HG02588 (cell line): Measurements from ENCODE around the gene NTN1.

Source experiments
- ATAC-seq: cut with Tn5 transposase; IDR thresholded peaks from one replicate; pipeline ENCODE4 v1.9.1; 2021; ENCODE audit warnings: mild to moderate bottlenecking, moderate library complexity; ENCODE audit not compliant: unreplicated experiment

NTN1 gene

GRCh38 chr17:9120471-9120870 is 99.2 kb downstream of the NTN1 start:
- ATAC-seq: no peak

DNA sequence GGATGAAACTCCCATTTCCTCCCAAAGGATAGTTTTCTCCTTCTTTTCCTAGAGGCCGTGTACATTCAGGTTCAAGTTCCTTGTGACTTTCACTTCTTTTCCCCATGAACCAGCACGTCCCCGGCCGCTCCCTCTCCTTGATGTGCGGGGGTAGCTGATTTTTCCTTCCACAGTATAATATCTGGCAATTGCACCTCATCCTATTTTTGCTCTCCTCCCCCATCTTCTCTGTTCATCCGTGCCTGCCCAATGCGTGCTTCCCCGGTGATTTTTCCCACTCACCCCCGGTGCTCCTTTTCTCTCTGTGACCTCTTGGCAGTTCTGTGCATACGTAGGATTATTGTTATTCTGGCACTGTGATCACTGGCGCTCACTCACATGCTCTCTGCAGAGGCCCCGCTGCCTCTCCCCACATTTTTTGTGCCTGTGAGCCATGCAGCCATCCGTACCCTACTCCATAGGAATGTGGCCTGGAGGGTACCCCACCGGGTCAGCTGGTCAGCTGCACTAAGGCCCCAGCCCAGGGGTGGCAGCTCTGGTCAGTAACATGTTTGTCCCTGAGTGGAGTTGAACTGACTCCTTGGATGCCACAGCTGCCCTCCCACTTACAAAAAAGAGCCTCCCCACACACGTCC is 100.0 kb downstream of the NTN1 start:
- no peak for ATAC-seq

DNA sequence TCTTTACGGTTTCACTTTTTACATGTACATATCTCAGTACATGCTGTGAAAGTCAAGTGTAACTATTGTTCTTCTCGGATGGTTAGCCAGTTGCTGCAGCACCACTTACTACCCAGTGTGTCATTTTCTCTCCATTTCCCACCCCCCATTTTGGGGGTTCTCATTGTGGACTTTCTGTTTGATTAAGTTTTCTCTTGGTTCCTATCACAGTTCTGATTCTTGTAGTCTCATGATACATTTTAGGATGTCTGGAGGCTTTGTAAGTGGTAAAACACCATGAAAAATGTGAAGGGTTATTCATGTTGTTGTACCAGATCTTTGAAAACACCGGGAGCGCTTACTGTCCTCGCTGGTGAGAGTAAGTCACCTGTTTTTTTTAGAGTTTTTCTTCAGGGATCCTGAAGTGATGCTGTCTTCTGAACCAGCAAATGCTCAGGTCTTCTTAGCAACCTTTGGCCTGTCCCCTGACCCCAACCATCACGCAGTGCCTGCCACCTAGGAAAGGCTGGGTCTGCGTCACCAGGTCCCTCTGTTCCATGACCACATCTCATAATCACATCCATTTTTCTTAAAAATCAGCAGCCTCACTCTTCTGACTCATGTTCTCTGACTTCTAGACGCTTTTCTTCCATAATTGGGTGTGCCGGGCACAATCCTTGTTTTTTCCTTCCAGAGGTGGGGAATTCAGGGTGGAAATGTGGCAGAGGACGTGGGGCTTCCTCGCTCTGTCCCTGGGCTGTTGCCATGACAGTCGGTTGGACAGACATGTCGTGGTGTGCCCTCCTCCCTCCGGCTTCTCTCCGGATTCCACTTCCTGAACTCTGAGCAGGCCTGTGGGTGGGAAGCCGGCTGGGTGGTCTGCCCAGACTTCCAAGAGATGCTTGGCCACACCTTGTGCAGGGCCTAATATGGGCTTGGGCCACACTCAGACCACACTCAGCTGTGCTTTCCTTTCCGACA is 102.6 kb downstream of the NTN1 start:
- ATAC-seq: no peak

GRCh38 chr17:9124554-9124935 is 103.2 kb downstream of the NTN1 start:
- no peak for ATAC-seq

GRCh38 chr17:9125722-9126121 is 104.4 kb downstream of the NTN1 start:
- ATAC-seq: no peak

GRCh38 chr17:9127340-9127739 is 106.0 kb downstream of the NTN1 start:
- ATAC-seq: no peak

DNA sequence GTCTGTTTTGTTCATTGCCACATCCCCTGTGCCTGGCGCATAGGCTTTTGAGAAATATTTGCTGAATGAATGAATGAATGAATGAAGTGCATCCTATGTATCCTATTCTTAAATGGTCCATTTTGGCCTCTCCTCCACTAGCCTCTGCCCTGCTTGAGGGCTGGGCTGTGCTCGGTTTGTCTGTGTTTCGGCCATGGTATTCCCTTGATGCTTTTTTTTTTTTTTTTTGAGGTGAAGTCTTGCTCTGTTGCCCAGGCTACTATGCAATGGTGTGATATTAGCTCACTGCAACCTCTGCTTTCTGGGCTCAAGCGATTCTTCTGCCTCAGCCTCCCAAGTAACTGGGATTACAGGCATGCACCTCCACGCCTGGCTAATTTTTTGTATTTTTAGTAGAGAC is 110.1 kb downstream of the NTN1 start:
- ATAC-seq: no peak

DNA sequence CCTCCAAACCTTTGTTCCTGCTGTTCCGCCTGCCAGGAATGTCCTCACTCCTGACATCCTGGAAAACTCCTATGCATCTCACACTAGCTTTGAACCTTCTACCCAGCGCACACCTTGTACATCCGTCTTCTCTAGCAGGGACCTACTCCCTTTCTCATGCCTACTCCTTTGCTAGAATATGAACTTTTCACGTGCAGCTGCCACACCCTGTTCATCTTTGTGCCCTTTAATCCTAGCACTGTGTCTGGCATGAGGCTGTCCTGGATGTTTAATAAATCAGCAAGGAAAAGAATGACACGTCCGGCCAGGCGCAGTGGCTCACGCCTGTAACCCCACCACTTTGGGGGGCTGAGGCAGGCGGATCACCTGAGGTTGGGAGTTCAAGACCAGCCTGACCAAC is 111.0 kb downstream of the NTN1 start:
- ATAC-seq: no peak

- no peak for ATAC-seq
Observed at GRCh38 chr17:9132944-9133610, 111.8 kb downstream of the NTN1 start.

DNA sequence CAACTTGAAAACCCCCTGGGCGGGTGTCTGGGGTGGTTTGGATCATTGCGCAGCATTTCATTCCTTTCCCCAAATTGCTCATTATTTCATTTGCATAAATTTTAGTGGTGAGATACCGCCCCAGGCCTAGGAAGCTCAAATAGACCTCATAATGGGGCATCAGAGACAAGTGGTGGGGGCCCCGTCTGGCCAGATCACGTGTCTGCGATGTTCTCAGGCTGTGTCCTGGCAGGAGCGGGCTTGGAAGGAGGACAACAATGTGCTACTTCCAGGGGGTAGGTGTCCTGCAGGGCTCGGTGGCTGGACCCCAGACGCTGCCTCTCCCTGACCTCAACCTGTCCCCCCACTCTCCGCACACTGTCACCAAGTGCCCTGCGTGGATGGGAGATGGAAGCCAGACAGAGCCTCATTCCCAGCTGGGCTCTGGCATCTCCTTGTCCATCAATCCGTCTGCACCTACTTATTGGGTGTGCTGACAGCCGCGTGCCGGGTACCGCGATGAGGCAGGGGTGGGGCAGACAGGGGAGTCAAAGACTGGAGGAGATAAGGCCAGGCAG is 116.9 kb downstream of the NTN1 start:
- ATAC-seq: no peak

- ATAC-seq: no peak
Observed at GRCh38 chr17:9139695-9140094, 118.4 kb downstream of the NTN1 start.

DNA sequence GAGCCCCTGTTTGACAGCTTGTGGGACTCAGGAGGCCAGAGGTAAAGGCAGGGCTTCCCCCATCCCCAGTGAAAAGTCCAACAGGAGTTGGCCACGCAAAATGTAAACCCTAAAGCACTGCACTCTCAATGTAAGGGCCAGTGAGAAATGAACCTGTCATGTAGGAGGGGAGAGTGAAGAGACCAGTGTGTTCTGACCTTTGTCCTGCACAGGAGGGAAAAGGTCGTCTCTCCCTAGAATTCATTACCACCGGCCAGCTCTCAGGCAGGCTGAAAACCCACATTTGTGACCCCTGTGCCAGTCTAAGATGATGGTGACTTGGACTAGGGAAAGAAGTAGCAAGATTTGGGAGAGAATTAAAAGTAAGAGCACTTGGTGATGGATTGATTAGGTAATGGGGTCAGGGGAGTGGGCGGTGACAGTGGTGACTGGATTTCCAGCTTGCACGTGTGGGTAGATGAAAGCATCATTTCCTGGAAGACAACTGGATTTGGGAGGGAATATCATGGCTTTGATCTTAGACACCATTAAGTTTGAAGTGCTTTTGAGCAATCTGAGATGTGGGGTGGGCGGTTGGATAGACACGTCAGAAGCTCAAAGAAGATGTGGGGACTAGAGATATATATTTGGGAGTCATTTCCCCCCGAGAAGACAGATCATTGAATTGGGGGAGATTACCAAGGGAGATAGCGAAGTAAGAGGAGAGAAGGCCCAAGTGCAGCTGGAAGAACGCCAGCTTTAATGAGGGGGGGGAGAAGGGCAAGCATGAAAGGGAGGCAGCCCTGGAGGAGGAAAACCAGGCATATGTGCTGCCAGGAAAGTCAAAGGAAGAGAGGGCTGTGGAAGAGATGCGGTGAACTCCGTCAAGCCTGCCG is 119.5 kb downstream of the NTN1 start:
- ATAC-seq: no peak

GRCh38 chr17:9141425-9141753 is 120.1 kb downstream of the NTN1 start:
- ATAC-seq: no peak

DNA sequence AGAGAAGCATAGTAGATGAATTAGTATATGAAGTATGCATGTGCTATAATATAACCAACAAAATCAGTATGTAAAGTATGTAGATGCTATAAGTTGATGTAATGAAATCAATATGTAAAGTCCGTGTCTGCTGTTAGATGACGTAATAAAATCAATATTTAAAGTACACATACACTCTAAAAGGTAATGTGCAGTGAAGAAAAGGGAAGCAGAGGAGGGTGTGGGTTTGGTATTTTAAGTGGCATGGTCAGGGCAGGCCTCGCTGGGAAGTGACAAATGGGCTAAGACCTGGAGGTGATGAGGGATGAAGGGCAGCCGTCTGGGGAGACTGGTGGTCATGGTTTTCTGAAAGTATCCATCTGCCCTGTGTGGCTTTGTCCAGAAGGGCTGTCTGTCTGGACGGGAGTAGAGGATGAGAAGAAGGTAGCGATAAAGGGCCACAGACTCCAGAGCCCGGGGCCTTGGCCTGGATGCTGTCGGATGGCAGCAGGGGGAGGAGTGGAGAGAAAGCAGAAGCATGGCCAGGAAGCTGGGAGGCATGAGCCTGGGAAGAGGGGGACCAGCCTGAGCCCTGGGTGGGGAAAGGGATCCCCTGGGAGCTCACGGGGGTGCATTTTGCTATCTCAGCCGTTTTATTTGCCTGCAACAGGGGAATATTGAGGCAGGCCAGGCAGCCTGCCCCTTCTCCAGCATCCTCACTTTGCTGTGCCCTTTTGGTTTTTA is 121.6 kb downstream of the NTN1 start:
- no peak for ATAC-seq

DNA sequence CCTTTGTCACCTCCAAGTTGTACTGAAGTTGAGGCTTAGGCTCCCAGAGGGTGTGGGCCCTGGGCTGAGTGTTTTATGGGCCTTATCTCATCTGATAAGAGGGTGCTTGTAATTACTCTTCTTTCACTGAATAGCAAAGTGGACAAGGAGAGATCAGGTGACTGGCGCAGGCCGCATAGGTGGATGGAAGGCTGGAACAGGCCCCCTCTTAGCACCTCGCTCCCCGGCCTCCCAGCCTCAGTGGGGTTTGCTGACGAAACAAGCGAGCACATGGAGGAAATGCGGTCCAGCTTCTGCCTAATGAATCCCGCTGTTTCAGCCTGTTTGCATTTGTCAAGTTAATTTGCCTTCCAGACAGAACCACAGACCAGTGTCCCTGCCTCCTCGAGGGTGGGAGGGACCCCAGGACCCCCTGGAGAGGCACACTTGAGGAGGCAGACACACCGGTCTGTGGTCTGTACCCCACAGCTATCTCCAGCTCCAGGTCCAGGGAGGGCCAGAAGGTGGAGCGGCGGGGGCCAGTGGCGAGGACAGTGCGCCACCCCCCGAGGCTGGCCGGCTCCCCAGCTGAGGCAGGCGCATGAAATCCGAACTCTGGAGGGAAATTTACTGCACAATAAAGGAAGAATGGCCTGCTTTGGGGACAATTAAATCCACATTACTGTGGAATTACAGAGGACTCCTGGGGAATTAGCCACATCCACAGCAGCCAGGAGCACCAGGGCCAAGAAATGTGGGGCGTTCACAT is 123.4 kb downstream of the NTN1 start:
- no peak for ATAC-seq

GRCh38 chr17:9146064-9146463 is 124.8 kb downstream of the NTN1 start:
- ATAC-seq: no peak

GRCh38 chr17:9148905-9149525 is 127.7 kb downstream of the NTN1 start:
- ATAC-seq: no peak

DNA sequence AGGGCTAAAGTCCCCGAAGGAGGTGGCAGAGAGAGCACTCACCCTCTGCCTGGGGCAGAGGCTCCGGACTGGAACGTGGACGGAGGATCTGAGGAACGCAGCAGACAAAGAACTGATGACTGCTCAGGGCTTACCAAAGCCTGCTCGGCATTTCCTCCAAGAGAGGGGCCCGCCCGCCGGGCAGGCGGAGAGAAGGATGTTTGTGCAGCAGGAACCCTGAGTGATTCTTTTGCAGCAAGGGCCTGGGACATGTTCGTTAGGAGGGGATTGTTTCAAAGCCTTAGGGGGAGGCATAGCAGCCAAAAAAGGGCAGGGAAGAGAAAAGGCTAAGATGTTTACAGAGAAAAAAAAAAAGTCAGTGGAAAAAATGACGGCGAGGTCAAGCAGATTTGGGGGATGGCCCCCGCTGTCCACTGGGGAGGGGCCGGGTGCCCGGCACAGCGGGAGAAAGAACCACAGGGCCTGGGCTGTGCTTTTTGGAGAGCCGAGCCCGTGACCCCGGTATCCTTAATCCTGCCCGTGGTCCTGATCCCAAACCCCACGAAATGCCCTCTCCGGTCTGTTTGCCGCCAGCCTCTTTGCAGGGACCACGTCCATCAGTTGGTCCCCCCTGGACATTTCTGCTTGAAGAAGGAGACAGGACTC is 129.3 kb downstream of the NTN1 start:
- ATAC-seq: no peak
